B cell (primary cell): ENCODE results near the gene JAK3. TPM values are rescaled to one million over a fixed set of nuclear protein-coding genes. Genes with fewer than 3 reads are reported as not detected.

Source experiments
- ATAC-seq: fragments of 200-7000 bp; cut with Tn5 transposase; one replicate; pipeline ENCODE4 v1.10.0; 2021; ENCODE audit warnings: low read depth, mild to moderate bottlenecking, moderate number of reproducible peaks, moderate library complexity
- CTCF ChIA-PET: fragments of 350-600 bp; sonication (Branson Sonifier 250); formaldehyde crosslinking; loops from one replicate; lab custom pipeline; 2021; ENCODE audit warnings: antibody characterized with exemption, inconsistent platforms; lab: Charles Lee
- POLR2A ChIA-PET: fragments of 350-600 bp; sonication (Branson Sonifier 250); formaldehyde crosslinking; loops from one replicate; lab custom pipeline; 2021; ENCODE audit warnings: antibody characterized with exemption; lab: Charles Lee
- DNase-seq: peaks from one replicate; pipeline ENCODE4 v3.0.0; 2013
- H2AFZ ChIP-seq: 2 replicates; pipeline ENCODE4 v1.6.1; 2012; ENCODE audit warnings: mild to moderate bottlenecking, low read depth, low read length; ENCODE audit not compliant: insufficient read depth, poor library complexity, severe bottlenecking
- H3K27ac ChIP-seq, 2 donors: 1 replicate in 1 of 2; 2 replicates in 1 of 2; pipeline ENCODE4 v1.5.1; 2012 to 2013; ENCODE audit warnings: low read length in 2 of 2, mild to moderate bottlenecking in 2 of 2, moderate library complexity in 1 of 2
- H3K27me3 ChIP-seq, 4 experiments: fragments of 200-600 bp in 1 of 4; sonication (generic) in 1 of 4; replicated peaks in 1 of 4; 1 replicate in 2 of 4; 2 replicates in 2 of 4; pipeline versions ENCODE4 v1.6.1 to v1.7.0; 2013 to 2016; ENCODE audit warnings: low read length in 3 of 4, mild to moderate bottlenecking in 2 of 4, mixed read lengths in 1 of 4, moderate library complexity in 1 of 4; ENCODE audit not compliant: insufficient read depth in 4 of 4, control insufficient read depth in 3 of 4; ENCODE audit errors: control extremely low read depth in 1 of 4
- H3K36me3 ChIP-seq, 2 experiments: replicated peaks in 1 of 2; 1 replicate in 1 of 2; 2 replicates in 1 of 2; pipeline versions ENCODE4 v1.6.1 to v1.7.1; 2013; ENCODE audit warnings: low read length in 1 of 2; ENCODE audit not compliant: insufficient read depth in 2 of 2, control insufficient read depth in 1 of 2; ENCODE audit errors: control extremely low read depth in 1 of 2, extremely low read depth in 1 of 2
- H3K4me1 ChIP-seq, 2 donors: fragments of 200-600 bp in 1 of 2; sonication (generic) in 1 of 2; 1 replicate in 1 of 2; 2 replicates in 1 of 2; pipeline versions ENCODE4 v1.5.1 to v1.6.1; 2013 to 2017; ENCODE audit warnings: low read length in 2 of 2; ENCODE audit not compliant: control insufficient read depth in 2 of 2, insufficient read depth in 2 of 2
- H3K4me2 ChIP-seq: replicated peaks from 2 replicates; pipeline ENCODE3; 2012; ENCODE audit warnings: mild to moderate bottlenecking, low read depth, low read length; ENCODE audit not compliant: poor library complexity, severe bottlenecking
- H3K4me3 ChIP-seq, 5 experiments: fragments of 200-600 bp in 1 of 5; sonication (generic) in 1 of 5; 1 replicate in 3 of 5; 2 replicates in 2 of 5; pipeline versions ENCODE4 v1.5.1 to v1.7.0; 2011 to 2016; ENCODE audit warnings: low read length in 4 of 5, mild to moderate bottlenecking in 4 of 5, low read depth in 2 of 5, control low read depth in 1 of 5, moderate library complexity in 1 of 5; ENCODE audit not compliant: insufficient read depth in 1 of 5; ENCODE audit errors: control extremely low read depth in 1 of 5, extremely low read depth in 1 of 5
- H3K79me2 ChIP-seq: fragments of 200-600 bp; sonication (generic); one replicate; pipeline ENCODE4 v1.6.0; 2016; ENCODE audit warnings: low read length; ENCODE audit not compliant: control insufficient read depth, insufficient read depth
- H3K9ac ChIP-seq: fragments of 200-600 bp; sonication (generic); 2 replicates; pipeline ENCODE4 v1.6.1; 2017; ENCODE audit warnings: mild to moderate bottlenecking, low read length, moderate library complexity
- H3K9me3 ChIP-seq, 3 donors: one replicate each; pipeline versions ENCODE4 v1.6.1 to v1.7.1; 2013; ENCODE audit warnings: low read length in 2 of 3; ENCODE audit not compliant: control insufficient read depth in 2 of 3, insufficient read depth in 1 of 3; ENCODE audit errors: control extremely low read depth in 1 of 3
- H4K20me1 ChIP-seq: 2 replicates; pipeline ENCODE4 v1.6.0; 2012; ENCODE audit warnings: mild to moderate bottlenecking, low read length; ENCODE audit not compliant: insufficient read depth, control insufficient read depth, poor library complexity, severe bottlenecking
- H3K27ac Mint-ChIP-seq: one replicate; pipeline ENCODE4 v1.8.0; 2021; ENCODE audit warnings: mixed read lengths
- H3K27me3 Mint-ChIP-seq: one replicate; pipeline ENCODE4 v1.8.0; 2021; ENCODE audit warnings: mixed read lengths
- H3K4me1 Mint-ChIP-seq: one replicate; pipeline ENCODE4 v1.8.0; 2021; ENCODE audit warnings: mixed read lengths
- H3K4me3 Mint-ChIP-seq: one replicate; pipeline ENCODE4 v1.8.0; 2021; ENCODE audit warnings: mixed read lengths
- H3K9me3 Mint-ChIP-seq: one replicate; pipeline ENCODE4 v1.8.0; 2022; ENCODE audit warnings: mixed read lengths; ENCODE audit not compliant: insufficient read depth
- EZH2 ChIP-seq: IDR thresholded peaks from 2 replicates; pipeline ENCODE4 v1.6.1; 2012; ENCODE audit warnings: borderline replicate concordance, low read depth, mild to moderate bottlenecking, moderate library complexity, low read length; ENCODE audit not compliant: insufficient read depth, poor library complexity, severe bottlenecking
- WGBS: methylation state at CpG from one replicate; pipeline ENCODE4 v1.1.5; 2013; ENCODE audit warnings: missing lambda C conversion rate; ENCODE audit not compliant: insufficient coverage; 5-methylcytosine and 5-hydroxymethylcytosine counted together
- intact Hi-C: fragments of 100-400 bp; cut with micrococcal nuclease; formaldehyde crosslinking; loops from one replicate; pipeline ENCODE4 v1.10.0; 2022
- polyA plus RNA-seq: library from polyadenylated mRNA; depleted of rRNA; stranded (reverse); fragments of >200 nt; gene quantifications from 2 replicates; pipeline ENCODE4 v1.2.3, GENCODE V29; 2012
- total RNA-seq, 2 donors: library from RNA; stranded (reverse); fragments of 120-200 nt in 1 of 2; gene quantifications; 1 replicate in 1 of 2; 2 replicates in 1 of 2; pipeline versions ENCODE4 v1.2.3 to v1.2.4, GENCODE V29; 2013 to 2022
- TF ChIP-seq, protein P1 (sequence below): fragments of 200-600 bp; IDR thresholded peaks from one replicate; pipeline ENCODE4 v1.8.0; 2022; ENCODE audit warnings: antibody characterized with exemption, mild to moderate bottlenecking

The JAK3 gene
- total and polyA plus RNA-seq, 2 donors (not counting 1 experiment from before 2014, with no cell fraction given) = 102 to 143 TPM

DNA sequence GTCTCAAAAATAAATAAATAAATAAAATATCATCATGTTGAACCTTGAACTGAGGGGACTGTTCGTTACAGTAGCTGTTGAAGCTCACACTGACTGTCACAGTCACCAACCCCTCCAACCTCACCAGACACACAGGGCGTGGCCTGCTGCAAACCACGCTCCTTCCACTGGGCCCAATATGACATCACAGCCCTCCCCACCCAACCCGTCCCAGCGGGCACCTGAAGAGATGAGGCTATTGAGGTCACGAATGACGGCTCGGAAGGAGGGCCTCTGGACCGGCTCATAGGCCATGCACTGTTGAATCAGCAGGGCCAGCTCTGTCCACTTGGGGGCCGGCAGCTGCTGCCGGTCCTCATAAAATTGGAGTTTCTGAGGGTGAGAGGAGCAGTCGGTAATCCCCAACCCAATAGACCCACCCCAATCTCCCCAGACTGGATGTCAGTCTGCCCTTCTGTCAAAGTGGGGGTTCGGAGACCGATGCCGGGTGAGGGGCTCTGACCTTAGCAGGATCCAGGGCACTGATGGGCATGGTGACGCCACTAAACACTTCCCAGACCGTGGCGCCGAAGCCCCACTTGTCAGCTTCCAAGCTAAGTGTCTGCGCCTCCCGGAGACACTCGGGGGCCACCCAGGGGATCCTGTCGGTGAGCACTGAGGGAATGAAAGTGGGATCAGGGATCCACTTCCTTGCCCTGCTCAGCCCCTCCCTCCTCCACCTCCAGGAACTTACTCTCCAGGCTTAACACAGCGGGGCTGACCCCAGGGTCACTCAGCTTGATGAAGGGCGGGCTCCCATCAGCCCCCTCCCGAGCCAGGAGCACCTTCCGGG is 13.2 kb downstream of the JAK3 start:
- ATAC-seq (no peak), DNase-seq (no peak)
- Histone ChIP-seq H3K9me3 (peaks cover 0 to 7% (median 0%) of the 10 kb centered on the region in 3 donors), H3K4me2 (no peak overlapping the region), H3K4me3 (no peak overlapping the region), H3K9ac (no peak overlapping the region), H3K36me3 (peaks cover 1 to 86% of the 10 kb centered on the region in 2 experiments), H3K4me1 (no peaks in the 10 kb centered on the region), H2AFZ (no peak overlapping the region), H3K27me3 (no peaks in the 10 kb centered on the region), H4K20me1 (peaks cover 33% of the 10 kb centered on the region), H3K27ac (no peak overlapping the region), H3K79me2 (peaks cover 10% of the 10 kb centered on the region)
- WGBS = 94% methylated on average over 19 of the region's 27 CpGs
- H3K27me3 Mint-ChIP-seq = no peaks in the 10 kb centered on the region
- TF ChIP-seq, protein P1, sequence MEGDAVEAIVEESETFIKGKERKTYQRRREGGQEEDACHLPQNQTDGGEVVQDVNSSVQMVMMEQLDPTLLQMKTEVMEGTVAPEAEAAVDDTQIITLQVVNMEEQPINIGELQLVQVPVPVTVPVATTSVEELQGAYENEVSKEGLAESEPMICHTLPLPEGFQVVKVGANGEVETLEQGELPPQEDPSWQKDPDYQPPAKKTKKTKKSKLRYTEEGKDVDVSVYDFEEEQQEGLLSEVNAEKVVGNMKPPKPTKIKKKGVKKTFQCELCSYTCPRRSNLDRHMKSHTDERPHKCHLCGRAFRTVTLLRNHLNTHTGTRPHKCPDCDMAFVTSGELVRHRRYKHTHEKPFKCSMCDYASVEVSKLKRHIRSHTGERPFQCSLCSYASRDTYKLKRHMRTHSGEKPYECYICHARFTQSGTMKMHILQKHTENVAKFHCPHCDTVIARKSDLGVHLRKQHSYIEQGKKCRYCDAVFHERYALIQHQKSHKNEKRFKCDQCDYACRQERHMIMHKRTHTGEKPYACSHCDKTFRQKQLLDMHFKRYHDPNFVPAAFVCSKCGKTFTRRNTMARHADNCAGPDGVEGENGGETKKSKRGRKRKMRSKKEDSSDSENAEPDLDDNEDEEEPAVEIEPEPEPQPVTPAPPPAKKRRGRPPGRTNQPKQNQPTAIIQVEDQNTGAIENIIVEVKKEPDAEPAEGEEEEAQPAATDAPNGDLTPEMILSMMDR = no peak
- no peak for TF ChIP-seq EZH2
- H3K4me1 Mint-ChIP-seq = no peaks in the 10 kb centered on the region
- intact Hi-C loops = no loop called here
- no peaks in the 10 kb centered on the region for H3K9me3 Mint-ChIP-seq
- H3K27ac Mint-ChIP-seq = no peak overlapping the region
- H3K4me3 Mint-ChIP-seq = no peak overlapping the region
- POLR2A ChIA-PET = interaction anchor here (0.6 to 0.7 kb wide), 3 partner anchors 8 to 195 kb away, joined by 3 to 4 read pairs (median 3); no protein-coding TSS in a partner anchor
- CTCF ChIA-PET = no interaction called here
